GM19463 (cell line): Measurements from ENCODE around the gene SP5.
"Not testable (repeated sequence)": the region's sequence is repeated elsewhere in the genome, so short reads cannot be mapped to it uniquely, and the experiment has no call there.

Experiments
- ATAC-seq: cut with Tn5 transposase; IDR thresholded peaks from one replicate; pipeline ENCODE4 v1.9.1; 2021; ENCODE audit warnings: mild to moderate bottlenecking, moderate library complexity; ENCODE audit not compliant: unreplicated experiment

SP5 gene

DNA sequence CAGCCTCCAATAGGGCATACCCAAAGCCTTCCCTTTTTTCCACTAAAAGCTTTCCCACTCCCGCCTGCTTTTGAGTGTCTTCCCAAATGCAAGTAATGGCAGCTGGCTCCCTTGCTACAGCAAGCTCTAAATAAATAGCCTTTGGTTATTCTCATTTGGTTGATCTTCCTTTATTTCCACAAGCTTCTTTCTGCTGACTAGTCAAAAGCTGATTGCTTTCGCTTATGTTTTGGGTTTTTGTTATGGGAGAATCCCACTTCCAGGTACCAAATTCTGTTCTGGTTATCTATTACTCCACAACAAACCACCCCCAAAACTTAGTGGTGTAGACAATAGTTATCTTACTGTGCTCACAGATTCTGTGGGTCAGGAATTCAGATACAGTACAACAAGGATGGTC, 22.3 kb downstream of the SP5 start:
- ATAC-seq, result no peak

DNA sequence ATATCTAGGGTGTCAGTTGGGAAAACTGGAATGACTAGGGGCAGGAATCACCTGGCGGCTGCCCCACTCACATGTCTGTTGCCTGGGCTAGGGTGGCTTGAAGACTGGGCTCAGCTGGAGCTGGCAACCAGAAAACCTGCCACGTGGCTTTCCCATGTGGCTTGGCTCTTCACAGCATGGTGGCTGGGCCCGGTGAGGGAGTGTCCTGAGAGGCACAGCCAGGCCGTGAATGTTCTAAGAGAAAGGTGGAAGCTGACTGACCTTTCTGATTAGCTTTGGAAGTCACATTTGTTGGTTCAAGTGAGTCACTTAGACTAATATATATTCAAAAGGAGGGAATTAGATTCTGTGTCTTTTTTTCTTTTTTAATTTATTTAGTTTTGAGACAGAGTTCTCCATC, 22.7 kb downstream of the SP5 start:
- no peak for ATAC-seq

DNA sequence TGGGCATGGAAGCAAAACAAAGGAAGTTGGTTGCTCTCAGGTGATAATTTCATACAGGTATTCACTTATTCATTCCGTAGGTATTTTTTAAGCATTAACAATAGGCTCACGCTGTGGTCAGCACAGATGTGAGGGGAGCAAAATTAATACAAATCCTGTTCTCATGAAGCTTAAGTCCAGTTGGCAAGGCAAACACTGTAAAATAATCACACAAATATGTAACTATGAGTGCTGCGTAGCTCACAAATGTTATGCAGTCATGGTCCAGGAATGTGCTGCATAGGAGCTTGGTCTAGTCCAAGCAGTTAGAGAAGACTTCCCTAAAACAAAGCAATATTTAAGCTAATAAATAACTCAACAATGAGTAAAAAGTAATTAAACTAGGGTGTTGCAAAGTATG, 23.9 kb downstream of the SP5 start:
- no peak for ATAC-seq

DNA sequence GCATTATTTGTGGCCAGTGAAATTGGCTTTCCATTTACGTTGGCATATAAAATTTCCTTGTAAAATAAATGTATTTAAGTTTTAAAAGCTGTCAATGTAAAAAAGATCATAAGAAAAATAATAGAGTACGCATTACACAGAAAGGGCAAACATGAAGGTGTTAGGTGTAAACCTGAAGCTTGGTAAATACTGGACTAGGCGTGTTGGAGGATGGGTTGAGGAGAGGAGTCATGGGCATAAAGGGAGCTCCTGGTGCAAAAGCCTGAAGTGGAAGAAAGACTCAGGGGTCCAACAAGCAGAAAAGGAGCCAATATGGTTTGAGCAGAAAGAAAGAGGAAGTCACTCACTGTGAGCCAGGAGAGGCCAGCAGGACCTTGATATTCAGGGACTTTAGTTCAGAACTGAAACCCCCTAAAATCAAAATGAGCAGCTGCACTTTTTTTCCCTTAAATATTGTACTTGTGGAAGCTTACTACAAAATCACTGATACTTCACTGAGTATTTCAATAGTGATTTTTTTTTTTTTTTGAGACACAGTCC, 24.4 kb downstream of the SP5 start:
- ATAC-seq, result no peak

DNA sequence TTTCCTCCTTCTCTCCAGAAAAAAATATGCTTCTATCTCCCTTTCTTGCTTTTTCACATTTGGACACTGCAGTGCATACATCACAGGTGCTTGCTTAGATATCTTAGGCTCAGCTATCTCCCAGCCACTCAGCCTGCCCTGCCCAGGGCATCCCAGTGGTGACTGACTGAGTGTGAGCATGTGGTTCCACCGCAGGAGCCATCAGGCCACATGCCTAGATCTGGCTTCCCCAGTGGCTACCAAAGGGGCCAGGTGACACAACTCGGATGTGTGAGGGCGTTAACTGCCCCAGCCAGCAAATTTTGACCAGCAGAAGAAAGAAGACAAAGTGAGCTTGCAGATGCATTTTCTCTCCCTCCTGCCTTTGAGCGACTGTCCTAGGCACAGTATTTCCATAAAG, 25.5 kb downstream of the SP5 start:
- no peak for ATAC-seq

DNA sequence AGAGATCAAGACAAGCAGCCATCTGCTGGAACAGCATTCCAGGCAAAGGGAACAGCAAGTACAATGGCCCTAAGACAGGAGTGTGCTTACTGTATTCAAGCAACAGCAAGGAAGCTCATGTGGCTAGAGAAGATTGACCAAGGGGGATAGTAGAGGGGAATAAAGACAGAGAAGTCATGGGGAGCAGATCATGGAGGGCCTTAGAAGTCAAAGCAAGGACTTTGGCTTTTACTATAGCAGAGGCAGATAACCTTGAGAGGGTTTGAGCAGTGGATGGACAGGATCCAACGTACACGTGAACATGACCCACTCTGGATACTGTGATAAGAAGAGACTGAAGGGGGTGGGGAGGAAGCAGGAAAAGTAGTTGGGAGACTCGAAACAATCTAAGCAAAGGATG, 26.9 kb downstream of the SP5 start:
- ATAC-seq, result no peak

DNA sequence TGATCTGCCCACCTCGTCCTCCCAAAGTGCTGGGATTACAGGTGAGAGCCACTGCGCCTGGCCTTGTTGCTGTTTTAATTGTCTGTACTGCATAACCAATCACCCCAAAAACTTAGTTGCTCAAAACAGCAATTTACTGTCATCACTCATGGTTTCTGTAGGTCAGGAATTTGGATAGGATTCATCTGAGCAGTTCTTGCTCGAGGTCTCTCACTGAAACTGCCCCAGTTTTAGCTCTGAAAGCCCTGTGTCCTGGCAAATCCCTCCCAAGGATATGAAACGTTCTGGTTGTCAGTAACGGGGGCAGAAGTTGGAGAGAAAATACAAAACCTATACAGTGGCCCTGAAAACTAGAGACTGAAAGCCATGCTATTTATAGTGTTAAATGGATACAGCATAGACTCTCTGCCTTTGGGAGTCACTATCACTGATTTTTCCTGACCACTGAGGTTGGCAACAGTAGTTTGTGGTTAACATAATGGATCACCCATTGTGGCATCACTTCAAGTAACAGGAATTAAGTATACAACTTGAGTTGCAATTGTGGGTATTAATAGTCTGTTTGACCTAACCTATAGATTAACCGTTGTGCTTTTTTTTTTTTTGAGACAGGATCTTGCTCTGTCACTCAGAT, 27.9 kb downstream of the SP5 start:
- ATAC-seq, result no peak

DNA sequence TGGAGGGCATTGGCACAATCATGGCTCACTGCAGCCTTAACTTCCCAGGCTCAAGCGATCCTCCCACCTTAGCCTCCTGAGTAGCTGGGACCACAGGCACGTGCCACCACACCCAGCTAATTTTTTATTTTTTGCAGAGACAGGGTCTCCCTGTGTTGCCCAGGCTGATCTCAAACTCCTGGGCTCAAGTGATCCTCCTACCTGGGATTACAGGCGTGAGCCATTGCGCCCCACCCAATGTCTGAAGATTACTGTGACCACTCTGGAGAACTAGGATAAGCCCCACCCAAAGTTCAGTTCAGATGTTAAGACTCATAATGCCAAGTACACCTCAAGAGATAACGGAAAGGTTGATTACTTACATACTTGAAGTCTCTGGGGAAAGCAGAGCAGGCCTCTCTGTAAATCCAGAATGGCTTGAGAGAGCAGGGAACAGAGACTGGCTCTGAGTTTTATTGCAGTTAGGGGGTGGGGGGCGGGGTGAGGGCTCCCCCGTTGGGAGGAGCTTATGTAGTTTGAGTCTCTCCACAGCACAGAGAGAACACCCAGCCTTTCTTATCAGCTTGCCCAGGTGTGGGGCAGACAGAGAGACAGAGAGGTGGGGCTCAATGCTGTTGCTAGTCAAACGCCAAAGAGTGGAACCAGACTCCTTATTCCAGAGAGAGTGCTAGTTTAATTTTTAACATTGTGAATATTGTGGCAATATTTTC, 28.5 kb downstream of the SP5 start:
- ATAC-seq, result no peak

DNA sequence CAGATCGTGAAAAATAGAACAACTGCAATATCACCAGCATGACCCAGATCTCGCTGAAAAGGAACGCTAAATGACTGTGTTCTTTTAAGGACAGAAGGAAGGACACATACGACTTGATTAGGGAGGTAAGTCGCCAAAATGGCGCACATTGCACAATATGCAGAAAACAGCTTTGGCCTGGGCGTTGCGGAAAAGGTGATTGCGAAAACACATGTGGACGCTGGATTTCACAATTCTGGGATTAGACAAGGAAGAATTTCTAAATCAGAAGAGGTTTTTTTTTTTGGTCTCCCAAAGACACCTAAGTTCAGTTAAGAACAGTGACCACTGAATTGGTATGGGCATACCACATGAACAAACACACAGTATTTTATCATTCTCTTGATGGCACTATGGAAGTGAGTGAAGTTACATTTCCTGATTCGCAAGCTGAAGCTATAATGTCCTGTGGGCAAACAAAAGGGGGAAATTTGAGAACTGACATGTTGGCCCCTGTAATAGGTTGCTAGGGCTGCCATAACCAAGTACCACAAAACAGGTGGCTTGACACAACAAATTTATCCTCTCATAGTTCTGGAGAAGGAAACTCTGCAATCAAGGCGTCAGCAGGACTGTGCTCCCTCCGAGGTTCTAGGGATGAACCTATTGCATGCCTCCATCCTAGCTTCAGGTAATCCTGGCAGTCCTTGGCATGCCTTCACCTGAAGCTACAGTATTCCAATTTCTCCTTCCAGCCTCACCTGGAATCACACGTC, 29.3 kb downstream of the SP5 start:
- ATAC-seq, result no peak

DNA sequence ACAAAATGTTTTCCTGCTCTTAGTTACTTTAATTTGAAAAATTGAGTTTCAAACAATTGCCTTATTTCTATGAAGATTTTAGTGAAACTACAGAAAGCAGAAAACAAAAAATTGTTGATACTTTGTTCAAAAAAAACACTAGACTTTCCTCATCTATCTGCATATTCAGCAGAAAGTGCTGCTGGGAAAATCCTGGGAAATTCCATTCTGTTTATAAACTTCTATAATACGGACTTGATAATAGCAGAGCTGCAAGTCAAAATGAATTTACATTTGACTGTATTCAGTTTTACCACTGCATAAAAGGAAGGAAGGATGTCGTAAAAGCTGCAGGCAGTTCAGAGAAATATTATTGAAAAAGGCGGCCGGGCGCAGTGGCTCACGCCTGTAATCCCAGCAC, 30.2 kb downstream of the SP5 start:
- no peak for ATAC-seq

DNA sequence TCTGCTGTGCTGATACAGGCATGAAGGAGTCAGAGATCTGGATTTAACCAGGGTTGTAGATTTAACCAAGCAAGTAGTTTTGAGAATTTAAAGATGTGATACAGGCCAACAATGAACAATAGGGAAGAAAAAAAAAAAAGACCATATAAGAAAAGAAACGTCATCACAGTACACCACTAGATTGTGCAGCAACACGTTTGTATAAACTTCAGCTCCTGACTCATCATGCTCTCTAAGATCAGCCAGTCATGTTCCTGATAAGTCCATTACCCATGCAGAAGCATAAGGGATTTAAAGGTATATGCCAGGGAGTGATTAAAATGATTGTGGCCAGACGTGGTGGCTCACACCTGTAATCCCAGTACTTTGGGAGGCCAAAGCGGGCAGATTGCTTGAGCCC, 32.8 kb downstream of the SP5 start:
- no peak for ATAC-seq

DNA sequence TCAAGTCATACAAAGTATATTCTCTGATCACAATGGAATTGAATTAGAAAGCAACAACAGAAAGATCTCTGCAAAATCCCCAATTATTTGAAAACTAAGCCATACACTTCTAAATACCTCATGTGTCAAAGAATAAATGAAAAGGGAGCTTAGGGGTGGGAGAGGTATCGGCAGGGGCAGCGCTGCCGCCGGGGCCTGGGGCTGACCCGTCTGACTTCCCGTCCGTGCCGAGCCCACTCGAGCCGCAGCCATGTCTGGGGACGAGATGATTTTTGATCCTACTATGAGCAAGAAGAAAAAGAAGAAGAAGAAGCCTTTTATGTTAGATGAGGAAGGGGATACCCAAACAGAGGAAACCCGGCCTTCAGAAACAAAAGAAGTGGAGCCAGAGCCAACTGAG, 36.4 kb downstream of the SP5 start:
- ATAC-seq, result not testable (repeated sequence)

DNA sequence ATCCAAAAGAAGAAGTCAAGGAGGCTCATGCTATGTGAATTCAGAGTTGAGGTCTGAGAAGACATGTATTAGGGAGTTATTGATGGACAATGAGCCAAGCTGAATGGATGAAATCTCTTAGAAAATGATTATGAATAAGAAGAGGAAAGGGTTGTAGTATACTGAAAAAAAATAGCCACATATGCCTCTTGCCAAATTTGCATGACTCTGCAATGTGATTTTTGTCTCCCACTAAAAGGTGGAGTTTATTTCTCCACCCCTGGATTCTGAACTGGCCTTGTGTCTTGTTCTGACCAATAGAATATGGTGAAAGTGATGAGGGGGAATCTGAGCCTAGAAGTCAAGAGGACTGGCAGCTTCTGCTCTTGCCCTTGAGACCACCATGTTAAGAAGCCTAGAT, 46.4 kb downstream of the SP5 start:
- no peak for ATAC-seq

DNA sequence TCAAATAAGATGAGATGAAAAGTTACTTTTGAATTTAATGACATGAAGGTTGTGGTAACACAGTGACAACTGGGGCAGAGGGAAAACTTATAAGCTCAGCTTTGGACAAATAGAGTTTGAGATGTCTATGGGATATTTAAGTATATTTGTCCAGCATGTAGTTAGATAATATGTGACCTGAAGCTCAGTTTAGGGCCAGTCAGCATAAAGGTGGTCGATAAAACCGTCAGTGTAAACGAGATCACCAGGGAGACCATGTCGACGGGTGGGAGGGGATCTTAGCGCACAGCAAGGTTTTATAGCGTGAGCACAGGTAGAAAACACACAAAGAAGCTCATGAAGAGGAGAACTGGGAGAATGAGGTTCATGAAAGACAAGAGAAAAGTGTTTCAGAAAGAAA, 47.6 kb downstream of the SP5 start:
- no peak for ATAC-seq

DNA sequence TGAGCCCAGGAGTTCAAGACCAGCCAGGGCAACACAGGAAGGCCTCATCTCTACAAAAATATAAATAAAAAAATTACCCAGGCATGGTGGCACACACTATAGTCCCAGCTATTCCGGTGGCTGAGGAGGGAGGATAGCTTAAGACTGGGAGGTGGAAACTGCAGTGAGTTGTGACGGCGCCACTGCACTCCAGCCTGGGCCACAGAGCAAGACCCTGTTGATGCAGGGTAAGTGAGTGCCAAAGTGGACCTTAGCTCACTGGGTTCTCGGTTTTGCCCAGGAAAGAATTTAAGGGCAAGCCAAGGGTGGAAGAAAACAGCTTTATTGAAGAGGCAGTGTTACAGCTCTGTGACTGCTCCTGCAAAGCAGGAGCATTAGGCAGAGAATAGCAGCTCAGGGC, 48.1 kb downstream of the SP5 start:
- no peak for ATAC-seq

DNA sequence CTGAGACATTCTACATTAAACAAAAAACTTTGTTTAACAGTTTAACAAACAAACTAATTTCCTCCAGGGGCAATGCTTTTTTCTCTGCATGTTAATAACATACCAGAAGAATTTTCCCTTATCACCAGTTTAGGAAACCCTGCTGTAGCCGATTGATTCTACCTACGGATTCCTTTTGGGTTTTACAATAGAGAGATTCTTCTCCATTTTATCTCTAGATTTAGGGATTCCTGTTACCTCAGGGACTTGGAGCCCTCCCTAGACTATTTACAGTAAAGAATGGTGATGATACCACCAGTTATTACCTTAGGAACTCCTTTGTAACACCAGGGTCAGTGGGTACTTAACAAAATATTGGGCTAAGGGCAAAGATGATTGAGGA, 49.7 kb downstream of the SP5 start:
- no peak for ATAC-seq

DNA sequence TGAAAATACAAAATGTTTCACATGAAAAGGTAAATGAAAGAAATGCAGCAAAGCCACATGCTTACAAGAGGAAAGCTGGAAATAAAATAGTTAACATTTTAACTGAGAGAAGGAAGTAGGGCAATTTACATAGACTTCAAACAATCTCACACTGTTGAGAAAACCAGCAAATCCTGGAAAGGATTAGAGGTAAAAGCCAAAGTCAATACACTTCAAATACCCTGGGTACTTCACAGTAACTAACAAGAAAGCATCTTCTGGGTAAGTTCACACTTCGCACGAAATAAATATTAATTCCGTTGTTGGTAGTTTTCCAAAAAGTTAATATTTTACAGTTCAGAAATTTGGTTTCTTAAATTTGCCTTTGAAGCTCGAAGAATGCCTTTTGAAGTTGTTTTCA, 51.6 kb downstream of the SP5 start:
- no peak for ATAC-seq
